Neural cell (in vitro differentiated cells): ENCODE data around the gene ENOX1. TPM values are rescaled to one million over a fixed set of nuclear protein-coding genes. Genes with fewer than 3 reads are reported as not detected.

Source experiments
- H2AFZ ChIP-seq: fragments of 200-600, 300-800 bp; sonication (generic), shearing (Covaris generic); 2 replicates; pipeline ENCODE4 v1.6.0; 2014; ENCODE audit warnings: low read depth, mild to moderate bottlenecking, antibody characterized with exemption, low read length, moderate library complexity
- H3F3A ChIP-seq: fragments of 200-600 bp; shearing (Covaris generic); 2 replicates; pipeline ENCODE4 v1.6.1; 2016; ENCODE audit warnings: mild to moderate bottlenecking, moderate library complexity, mixed read lengths, antibody characterized with exemption, low read length; ENCODE audit not compliant: insufficient read depth, poor library complexity, severe bottlenecking
- H3K27ac ChIP-seq: fragments of 200-600, 300-800 bp; sonication (generic), shearing (Covaris generic); 2 replicates; pipeline ENCODE4 v1.5.1; 2014; ENCODE audit warnings: mild to moderate bottlenecking, low read length, moderate library complexity
- H3K27me3 ChIP-seq: fragments of 300-800, 200-600 bp; sonication (generic), shearing (Covaris generic); 2 replicates; pipeline ENCODE4 v1.6.0; 2014; ENCODE audit warnings: mild to moderate bottlenecking, low read depth, low read length, moderate library complexity; ENCODE audit not compliant: insufficient read depth
- H3K36me3 ChIP-seq: fragments of 300-800, 200-600 bp; sonication (generic), shearing (Covaris generic); 2 replicates; pipeline ENCODE4 v1.5.1; 2014; ENCODE audit warnings: mild to moderate bottlenecking, antibody characterized with exemption, low read length, moderate library complexity; ENCODE audit not compliant: insufficient read depth
- H3K4me2 ChIP-seq: fragments of 300-800, 200-600 bp; sonication (generic), shearing (Covaris generic); 2 replicates; pipeline ENCODE4 v1.6.0; 2014; ENCODE audit warnings: mild to moderate bottlenecking, low read length
- H3K4me3 ChIP-seq: fragments of 300-800, 200-600 bp; sonication (generic), shearing (Covaris generic); 2 replicates; pipeline ENCODE4 v1.5.1; 2014; ENCODE audit warnings: mild to moderate bottlenecking, low read length, moderate library complexity
- H3K79me2 ChIP-seq: fragments of 200-600 bp; shearing (Covaris generic); replicated peaks from 2 replicates; pipeline ENCODE4 v1.6.0; 2014; ENCODE audit warnings: mild to moderate bottlenecking, low read length, moderate library complexity; ENCODE audit not compliant: insufficient read depth
- H3K9ac ChIP-seq: fragments of 300-800, 200-600 bp; sonication (generic), shearing (Covaris generic); 2 replicates; pipeline ENCODE4 v1.6.1; 2016; ENCODE audit warnings: mild to moderate bottlenecking, low read length, mixed read lengths
- H3K9me2 ChIP-seq: fragments of 200-600 bp; shearing (Covaris generic); 2 replicates; pipeline ENCODE4 v1.6.1; 2016; ENCODE audit warnings: mild to moderate bottlenecking, low read length, mixed read lengths; ENCODE audit not compliant: insufficient read depth
- H3K9me3 ChIP-seq: fragments of 200-600, 300-800 bp; sonication (generic), shearing (Covaris generic); 2 replicates; pipeline ENCODE4 v1.6.1; 2016; ENCODE audit warnings: mild to moderate bottlenecking, mixed run types, low read length, moderate library complexity, mixed read lengths
- H4K20me1 ChIP-seq: fragments of 200-600 bp; shearing (Covaris generic); 2 replicates; pipeline ENCODE4 v1.6.1; 2016; ENCODE audit warnings: mild to moderate bottlenecking, mixed run types; ENCODE audit not compliant: insufficient read depth
- CTCF ChIP-seq: fragments of 450-650 bp; IDR thresholded peaks from 2 replicates; pipeline ENCODE4 v1.5.1; 2014; ENCODE audit warnings: antibody characterized with exemption, mild to moderate bottlenecking, moderate library complexity; ENCODE audit not compliant: poor library complexity, severe bottlenecking
- EP300 ChIP-seq: fragments of 450-650 bp; conservative IDR thresholded peaks from 2 replicates; pipeline ENCODE4 v1.6.1; 2014; ENCODE audit warnings: antibody characterized with exemption, mild to moderate bottlenecking, moderate library complexity; ENCODE audit not compliant: poor library complexity, severe bottlenecking
- EZH2 ChIP-seq: fragments of 200-600, 300-800 bp; shearing (Covaris generic), sonication (generic); IDR thresholded peaks from 2 replicates; pipeline ENCODE4 v1.6.1; 2014; ENCODE audit warnings: antibody characterized with exemption, low read length, borderline replicate concordance, mild to moderate bottlenecking; ENCODE audit not compliant: insufficient read depth, poor library complexity, severe bottlenecking
- MXI1 ChIP-seq: fragments of 450-650 bp; conservative IDR thresholded peaks from 2 replicates; pipeline ENCODE4 v1.6.1; 2014; ENCODE audit warnings: antibody characterized with exemption, mild to moderate bottlenecking; ENCODE audit not compliant: poor library complexity, severe bottlenecking
- POLR2AphosphoS5 ChIP-seq: IDR thresholded peaks from 2 replicates; pipeline ENCODE4 v1.6.1; 2012
- SMC3 ChIP-seq: fragments of 450-650 bp; conservative IDR thresholded peaks from 2 replicates; pipeline ENCODE4 v1.6.1; 2014; ENCODE audit warnings: antibody characterized with exemption, mild to moderate bottlenecking, moderate library complexity; ENCODE audit not compliant: poor library complexity
- TAF1 ChIP-seq: IDR thresholded peaks from 2 replicates; pipeline ENCODE4 v1.6.1; 2012; ENCODE audit warnings: low read depth
- polyA plus RNA-seq: library from polyadenylated mRNA; depleted of rRNA; stranded (reverse); fragments of >200 nt; gene quantifications from 2 replicates; pipeline ENCODE4 v1.2.3, GENCODE V29; 2014
- TF ChIP-seq, protein P1 (sequence below): IDR thresholded peaks from 2 replicates; pipeline ENCODE4 v1.6.1; 2012; ENCODE audit warnings: borderline replicate concordance

Gene ENOX1
- polyA plus RNA-seq, 1 donor from 2014 or later, result 42.6 TPM

DNA sequence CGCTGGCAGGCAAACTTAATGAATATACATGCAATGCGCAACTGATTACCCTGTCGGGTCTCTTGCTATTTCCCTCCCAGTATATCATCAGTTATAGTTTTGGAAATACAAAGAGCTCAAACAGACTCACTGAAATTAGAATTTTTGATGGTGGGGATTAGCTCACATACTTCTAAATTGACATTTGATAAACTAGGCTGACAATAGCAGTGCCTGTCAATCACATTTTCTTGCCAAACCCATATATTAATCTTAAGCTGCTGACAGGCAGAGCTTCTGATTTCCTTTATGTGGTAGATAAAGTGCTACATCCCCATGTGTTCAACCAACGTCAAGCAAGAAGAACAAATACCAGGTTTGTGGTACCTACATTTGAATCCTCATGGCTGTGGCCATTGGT, 521.7 kb downstream of the ENOX1 start:
- Histone ChIP-seq H3K79me2 (no peaks in the 10 kb centered on the region), H3K9me3 (no peaks in the 10 kb centered on the region), H3K36me3 (no peaks in the 10 kb centered on the region), H3K9ac (peak overlapping the region; percentile 3), H3K4me3 (peak overlapping the region; percentile 27), H3K27me3 (no peaks in the 10 kb centered on the region), H3K4me2 (peak overlapping the region; percentile 10), H3F3A (peaks cover 6% of the 10 kb centered on the region), H3K9me2 (no peaks in the 10 kb centered on the region), H3K27ac (peak overlapping the region; percentile 72), H4K20me1 (no peaks in the 10 kb centered on the region), H2AFZ (no peak overlapping the region)
- no peak for TF ChIP-seq SMC3
- TF ChIP-seq EP300, result peak; percentile 69
- TF ChIP-seq, protein P1, sequence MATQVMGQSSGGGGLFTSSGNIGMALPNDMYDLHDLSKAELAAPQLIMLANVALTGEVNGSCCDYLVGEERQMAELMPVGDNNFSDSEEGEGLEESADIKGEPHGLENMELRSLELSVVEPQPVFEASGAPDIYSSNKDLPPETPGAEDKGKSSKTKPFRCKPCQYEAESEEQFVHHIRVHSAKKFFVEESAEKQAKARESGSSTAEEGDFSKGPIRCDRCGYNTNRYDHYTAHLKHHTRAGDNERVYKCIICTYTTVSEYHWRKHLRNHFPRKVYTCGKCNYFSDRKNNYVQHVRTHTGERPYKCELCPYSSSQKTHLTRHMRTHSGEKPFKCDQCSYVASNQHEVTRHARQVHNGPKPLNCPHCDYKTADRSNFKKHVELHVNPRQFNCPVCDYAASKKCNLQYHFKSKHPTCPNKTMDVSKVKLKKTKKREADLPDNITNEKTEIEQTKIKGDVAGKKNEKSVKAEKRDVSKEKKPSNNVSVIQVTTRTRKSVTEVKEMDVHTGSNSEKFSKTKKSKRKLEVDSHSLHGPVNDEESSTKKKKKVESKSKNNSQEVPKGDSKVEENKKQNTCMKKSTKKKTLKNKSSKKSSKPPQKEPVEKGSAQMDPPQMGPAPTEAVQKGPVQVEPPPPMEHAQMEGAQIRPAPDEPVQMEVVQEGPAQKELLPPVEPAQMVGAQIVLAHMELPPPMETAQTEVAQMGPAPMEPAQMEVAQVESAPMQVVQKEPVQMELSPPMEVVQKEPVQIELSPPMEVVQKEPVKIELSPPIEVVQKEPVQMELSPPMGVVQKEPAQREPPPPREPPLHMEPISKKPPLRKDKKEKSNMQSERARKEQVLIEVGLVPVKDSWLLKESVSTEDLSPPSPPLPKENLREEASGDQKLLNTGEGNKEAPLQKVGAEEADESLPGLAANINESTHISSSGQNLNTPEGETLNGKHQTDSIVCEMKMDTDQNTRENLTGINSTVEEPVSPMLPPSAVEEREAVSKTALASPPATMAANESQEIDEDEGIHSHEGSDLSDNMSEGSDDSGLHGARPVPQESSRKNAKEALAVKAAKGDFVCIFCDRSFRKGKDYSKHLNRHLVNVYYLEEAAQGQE, result no peak
- TF ChIP-seq CTCF, result no peak
- TF ChIP-seq POLR2AphosphoS5, result peak; percentile 10

- no peaks in the 10 kb centered on the region for H4K20me1 ChIP-seq
- H3K36me3 ChIP-seq, result no peaks in the 10 kb centered on the region
- TF ChIP-seq MXI1 (no peak), EZH2 (no peak), TAF1 (no peak), EP300 (no peak), SMC3 (no peak), POLR2AphosphoS5 (no peak)
- H3K9ac ChIP-seq, result peak overlapping the region; percentile 3
- H3K27me3 ChIP-seq, result no peaks in the 10 kb centered on the region
- H3F3A ChIP-seq, result peaks cover 6% of the 10 kb centered on the region
- H3K4me2 ChIP-seq, result no peak overlapping the region
- peak overlapping the region; percentile 27 for H3K4me3 ChIP-seq
- peak overlapping the region; percentile 72 for H3K27ac ChIP-seq
- no peaks in the 10 kb centered on the region for H3K9me3 ChIP-seq
- no peak overlapping the region for H2AFZ ChIP-seq
- no peaks in the 10 kb centered on the region for H3K79me2 ChIP-seq
- H3K9me2 ChIP-seq, result no peaks in the 10 kb centered on the region
Observed at GRCh38 chr13:43264458-43264857, 522.3 kb downstream of the ENOX1 start.

GRCh38 chr13:43263047-43263446, 523.7 kb downstream of the ENOX1 start:
- no peak overlapping the region for H3K4me2 ChIP-seq

More at GRCh38 chr13:43263047-43263446, 523.7 kb downstream of the ENOX1 start:
- Histone ChIP-seq H3K27ac (no peak overlapping the region), H3K9me2 (no peaks in the 10 kb centered on the region), H3K4me3 (no peak overlapping the region), H3K79me2 (no peaks in the 10 kb centered on the region), H3F3A (peaks cover 6% of the 10 kb centered on the region), H2AFZ (no peak overlapping the region), H3K27me3 (no peaks in the 10 kb centered on the region), H3K9me3 (no peaks in the 10 kb centered on the region), H4K20me1 (no peaks in the 10 kb centered on the region), H3K9ac (no peak overlapping the region), H3K36me3 (no peaks in the 10 kb centered on the region)
- TF ChIP-seq CTCF (no peak), POLR2AphosphoS5 (no peak)
- TF ChIP-seq, protein P1, result no peak
